ENCODE results near the gene OR2A14. TPM values are rescaled to one million over a fixed set of nuclear protein-coding genes. Genes with fewer than 3 reads are reported as not detected.

Gene OR2A14
- total RNA-seq, 1 donor, result not detected

- DNase-seq (ENCODE audit: insufficient read length, low spot score, missing footprints), result no peak
- Histone ChIP-seq H3K27me3 (ENCODE audit: insufficient read depth, low read length) (no peaks in the 10 kb centered on the region), H3K27ac (ENCODE audit: low read depth, low read length) (no peak overlapping the region), H3K36me3 (ENCODE audit: insufficient read depth, low read length) (no peaks in the 10 kb centered on the region), H2AFZ (ENCODE audit: low read length) (no peak overlapping the region), H3K9me3 (ENCODE audit: low read depth, low read length) (no peaks in the 10 kb centered on the region), H4K20me1 (ENCODE audit: insufficient read depth, low read length) (no peaks in the 10 kb centered on the region), H3K4me2 (ENCODE audit: insufficient read depth, low read length) (no peak overlapping the region), H3K4me3 (ENCODE audit: insufficient read depth, low read length) (no peak overlapping the region), H3K79me2 (ENCODE audit: insufficient read depth, low read length) (no peaks in the 10 kb centered on the region), H3K4me1 (ENCODE audit: insufficient read depth, low read length) (no peaks in the 10 kb centered on the region)
- TF ChIP-seq, protein P1, sequence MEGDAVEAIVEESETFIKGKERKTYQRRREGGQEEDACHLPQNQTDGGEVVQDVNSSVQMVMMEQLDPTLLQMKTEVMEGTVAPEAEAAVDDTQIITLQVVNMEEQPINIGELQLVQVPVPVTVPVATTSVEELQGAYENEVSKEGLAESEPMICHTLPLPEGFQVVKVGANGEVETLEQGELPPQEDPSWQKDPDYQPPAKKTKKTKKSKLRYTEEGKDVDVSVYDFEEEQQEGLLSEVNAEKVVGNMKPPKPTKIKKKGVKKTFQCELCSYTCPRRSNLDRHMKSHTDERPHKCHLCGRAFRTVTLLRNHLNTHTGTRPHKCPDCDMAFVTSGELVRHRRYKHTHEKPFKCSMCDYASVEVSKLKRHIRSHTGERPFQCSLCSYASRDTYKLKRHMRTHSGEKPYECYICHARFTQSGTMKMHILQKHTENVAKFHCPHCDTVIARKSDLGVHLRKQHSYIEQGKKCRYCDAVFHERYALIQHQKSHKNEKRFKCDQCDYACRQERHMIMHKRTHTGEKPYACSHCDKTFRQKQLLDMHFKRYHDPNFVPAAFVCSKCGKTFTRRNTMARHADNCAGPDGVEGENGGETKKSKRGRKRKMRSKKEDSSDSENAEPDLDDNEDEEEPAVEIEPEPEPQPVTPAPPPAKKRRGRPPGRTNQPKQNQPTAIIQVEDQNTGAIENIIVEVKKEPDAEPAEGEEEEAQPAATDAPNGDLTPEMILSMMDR (IDR thresholded peaks at IDR 0.05; ENCODE audit: extremely low read depth, low read depth, low read length), result no peak
Measured at GRCh38 chr7:144137501-144137900, 14.5 kb downstream of the OR2A14 start.

- Histone ChIP-seq H3K79me2 (ENCODE audit: insufficient read depth, low read length) (no peaks in the 10 kb centered on the region), H3K27ac (ENCODE audit: low read depth, low read length) (no peak overlapping the region), H3K4me1 (ENCODE audit: insufficient read depth, low read length) (no peaks in the 10 kb centered on the region), H3K4me3 (ENCODE audit: insufficient read depth, low read length) (no peak overlapping the region), H3K9me3 (ENCODE audit: low read depth, low read length) (no peaks in the 10 kb centered on the region), H4K20me1 (ENCODE audit: insufficient read depth, low read length) (no peaks in the 10 kb centered on the region), H3K27me3 (ENCODE audit: insufficient read depth, low read length) (no peaks in the 10 kb centered on the region), H3K36me3 (ENCODE audit: insufficient read depth, low read length) (no peaks in the 10 kb centered on the region), H3K4me2 (ENCODE audit: insufficient read depth, low read length) (no peak overlapping the region), H2AFZ (ENCODE audit: low read length) (no peak overlapping the region)
- TF ChIP-seq, protein P1 (IDR thresholded peaks at IDR 0.05; ENCODE audit: extremely low read depth, low read depth, low read length), result no peak
- DNase-seq (ENCODE audit: insufficient read length, low spot score, missing footprints), result no peak
Measured at GRCh38 chr7:144142187-144142586, 19.2 kb downstream of the OR2A14 start.

DNA sequence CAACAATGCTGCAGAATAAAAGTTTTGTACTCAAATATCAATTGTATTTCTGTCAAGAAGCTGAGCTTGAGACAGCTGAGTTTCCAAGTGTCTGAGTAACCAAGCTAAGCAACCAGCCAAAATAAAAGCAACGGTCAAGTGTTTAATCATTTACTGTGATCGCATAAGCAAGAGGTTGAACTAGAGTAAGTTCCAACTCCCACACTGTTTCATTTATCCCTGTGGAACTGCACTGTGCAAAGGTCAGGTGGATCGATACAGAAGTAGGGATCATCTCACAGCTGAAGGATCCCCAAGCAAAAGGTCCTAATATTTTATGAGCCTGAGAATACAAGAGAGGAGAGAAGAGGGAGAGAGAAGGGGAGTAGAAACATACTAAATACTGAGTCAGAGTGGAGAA lies 21.4 kb downstream of the OR2A14 start:
- H3K79me2 ChIP-seq (ENCODE audit: insufficient read depth, low read length), result no peaks in the 10 kb centered on the region
- no peak overlapping the region for H2AFZ ChIP-seq (ENCODE audit: low read length)
- TF ChIP-seq, protein P1 (IDR thresholded peaks at IDR 0.05; ENCODE audit: extremely low read depth, low read depth, low read length), result no peak
- H3K9me3 ChIP-seq (ENCODE audit: low read depth, low read length), result peaks cover 2% of the 10 kb centered on the region
- H3K4me1 ChIP-seq (ENCODE audit: insufficient read depth, low read length), result no peaks in the 10 kb centered on the region
- H3K27me3 ChIP-seq (ENCODE audit: insufficient read depth, low read length), result no peaks in the 10 kb centered on the region
- no peaks in the 10 kb centered on the region for H3K36me3 ChIP-seq (ENCODE audit: insufficient read depth, low read length)
- H3K4me3 ChIP-seq (ENCODE audit: insufficient read depth, low read length), result no peak overlapping the region
- no peak overlapping the region for H3K4me2 ChIP-seq (ENCODE audit: insufficient read depth, low read length)
- no peaks in the 10 kb centered on the region for H4K20me1 ChIP-seq (ENCODE audit: insufficient read depth, low read length)
- H3K27ac ChIP-seq (ENCODE audit: low read depth, low read length), result no peak overlapping the region
- no peak for DNase-seq (ENCODE audit: insufficient read length, low spot score, missing footprints)

DNA sequence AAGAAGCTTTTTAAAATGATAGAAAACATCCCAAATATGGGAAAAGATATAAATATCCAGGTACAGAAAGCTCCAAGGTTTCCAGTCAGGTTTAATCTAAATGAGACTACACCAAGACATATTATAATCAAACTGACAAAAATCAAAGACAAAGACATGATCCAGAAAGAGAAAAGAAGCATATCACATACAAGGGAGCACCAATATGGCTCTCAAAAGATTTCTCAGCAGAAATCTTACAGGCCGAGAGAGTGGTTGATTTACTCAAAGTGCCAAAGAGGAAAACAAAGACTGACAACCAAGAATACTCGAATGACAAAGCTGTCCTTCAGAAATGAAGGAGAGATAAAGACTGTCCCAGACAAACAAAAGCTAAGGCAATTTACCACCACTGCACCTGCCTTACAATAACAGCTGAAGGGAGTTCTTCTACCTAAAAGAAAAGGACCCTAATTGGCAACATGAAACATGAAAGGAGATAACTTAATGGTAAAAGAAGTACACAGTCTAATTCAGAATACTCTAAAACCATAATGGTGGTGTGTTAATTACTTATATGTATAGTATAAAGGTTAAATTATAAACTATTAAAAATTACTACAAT lies 25.4 kb downstream of the OR2A14 start:
- no peak overlapping the region for H3K27ac ChIP-seq (ENCODE audit: low read depth, low read length)
- no peak overlapping the region for H3K4me2 ChIP-seq (ENCODE audit: insufficient read depth, low read length)
- peaks cover 2% of the 10 kb centered on the region for H3K9me3 ChIP-seq (ENCODE audit: low read depth, low read length)
- TF ChIP-seq, protein P1 (IDR thresholded peaks at IDR 0.05; ENCODE audit: extremely low read depth, low read depth, low read length), result no peak
- no peaks in the 10 kb centered on the region for H3K4me1 ChIP-seq (ENCODE audit: insufficient read depth, low read length)
- no peaks in the 10 kb centered on the region for H3K27me3 ChIP-seq (ENCODE audit: insufficient read depth, low read length)
- no peaks in the 10 kb centered on the region for H3K79me2 ChIP-seq (ENCODE audit: insufficient read depth, low read length)
- H4K20me1 ChIP-seq (ENCODE audit: insufficient read depth, low read length), result no peaks in the 10 kb centered on the region
- H2AFZ ChIP-seq (ENCODE audit: low read length), result no peak overlapping the region
- H3K36me3 ChIP-seq (ENCODE audit: insufficient read depth, low read length), result no peaks in the 10 kb centered on the region
- H3K4me3 ChIP-seq (ENCODE audit: insufficient read depth, low read length), result no peak overlapping the region
- DNase-seq (ENCODE audit: insufficient read length, low spot score, missing footprints), result no peak

All from osteoblast (primary cell).